ENCODE measurements around the gene FMN2.
"Not testable (repeated sequence)": the region's sequence is repeated elsewhere in the genome, so short reads cannot be mapped to it uniquely, and the experiment has no call there.

Gene FMN2

DNA sequence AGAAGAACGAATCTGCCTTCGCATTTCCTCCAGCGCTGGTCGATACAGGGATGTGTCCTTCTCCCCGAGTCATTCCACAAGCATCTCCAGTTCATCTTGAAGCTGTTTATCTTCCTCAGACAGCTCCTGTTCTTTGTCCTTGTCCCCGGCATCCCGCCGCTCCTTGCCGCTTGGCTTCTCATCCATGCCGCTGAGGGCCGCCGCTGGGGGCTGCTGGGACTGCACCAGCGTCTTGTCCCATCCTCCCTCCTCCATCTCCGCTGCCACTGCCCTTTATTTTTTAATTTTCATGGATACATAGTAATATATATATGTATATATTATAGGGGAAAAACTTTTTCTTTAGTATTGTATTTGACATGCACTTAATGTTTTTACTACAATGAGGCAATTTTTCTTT lies 53.4 kb downstream of the FMN2 start:
- FAIRE-seq, result no peak

DNA sequence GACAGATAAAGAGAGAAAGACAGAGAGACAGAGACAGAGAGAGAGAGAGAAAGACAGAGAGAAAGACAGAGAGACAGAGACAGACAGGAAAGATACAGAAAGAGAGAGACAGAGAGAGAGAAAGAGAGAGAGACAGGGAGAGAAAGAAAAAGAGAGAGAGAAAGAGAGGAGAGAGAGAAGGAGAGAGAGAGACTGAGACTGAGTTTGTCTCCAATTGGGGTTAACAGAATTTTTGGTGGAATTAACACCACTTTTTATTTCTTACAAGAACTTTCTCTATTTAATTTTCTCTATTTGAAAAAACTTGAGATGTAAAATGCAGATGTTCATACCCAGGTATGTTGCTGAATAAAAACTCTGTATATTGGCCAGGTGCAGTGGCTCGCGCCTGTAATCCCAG lies 56.6 kb downstream of the FMN2 start:
- FAIRE-seq, result no peak

DNA sequence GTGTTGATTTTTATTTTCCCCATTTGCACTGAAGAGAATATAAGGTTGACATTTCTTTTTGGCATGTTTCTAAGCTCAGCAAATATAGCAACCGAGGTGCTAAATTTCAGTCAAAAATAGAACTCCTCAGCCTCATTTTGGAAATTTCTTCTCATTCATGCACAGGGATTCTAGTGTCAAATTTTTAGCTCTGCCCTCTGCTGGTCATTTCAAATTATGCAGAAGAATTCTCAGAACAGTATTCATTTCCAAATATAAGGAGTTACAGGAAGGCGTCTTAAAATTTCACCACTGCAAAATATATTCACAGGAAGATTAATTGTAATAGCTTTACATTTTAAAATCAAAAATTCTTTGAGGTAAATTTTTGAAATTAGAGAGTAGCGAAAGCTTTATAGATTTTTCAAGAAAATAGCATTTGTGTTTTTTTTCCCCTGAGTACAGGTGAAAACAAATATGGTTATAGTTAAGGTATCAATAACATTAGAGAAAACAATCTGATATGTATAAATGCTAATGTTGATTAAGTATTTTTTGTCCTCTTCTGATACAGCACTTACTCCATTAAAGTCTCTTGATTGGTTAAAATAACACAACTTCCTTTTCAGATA lies 57.9 kb downstream of the FMN2 start:
- no peak for FAIRE-seq

DNA sequence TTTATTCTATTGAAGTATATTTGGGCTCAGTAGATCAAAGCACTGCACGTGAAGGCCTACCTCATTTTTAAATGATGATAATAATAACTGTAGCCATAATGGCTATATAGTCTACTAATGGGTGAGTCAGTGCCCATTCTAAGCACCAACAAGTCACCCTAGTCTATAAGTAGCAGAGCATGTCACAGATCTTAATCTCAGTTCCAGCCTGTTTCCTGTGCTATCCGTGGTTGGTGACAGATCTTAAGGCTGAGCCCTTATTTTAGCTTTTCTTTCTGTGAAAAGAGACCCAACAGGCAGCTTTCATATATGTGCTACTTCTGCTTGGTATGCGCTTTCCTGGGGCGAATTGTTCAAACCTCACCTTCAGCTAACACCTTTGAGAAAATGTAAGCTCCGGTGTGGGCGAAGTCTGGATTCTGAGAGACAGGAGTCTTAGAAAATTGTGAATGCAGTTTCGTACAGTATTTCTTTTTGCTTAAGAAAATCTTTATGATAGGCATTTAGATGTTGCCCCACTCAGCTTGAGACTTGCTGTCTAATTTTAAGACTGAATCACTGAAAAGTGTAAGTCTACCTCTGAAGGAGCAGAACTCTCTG lies 59.6 kb downstream of the FMN2 start:
- FAIRE-seq, result no peak

DNA sequence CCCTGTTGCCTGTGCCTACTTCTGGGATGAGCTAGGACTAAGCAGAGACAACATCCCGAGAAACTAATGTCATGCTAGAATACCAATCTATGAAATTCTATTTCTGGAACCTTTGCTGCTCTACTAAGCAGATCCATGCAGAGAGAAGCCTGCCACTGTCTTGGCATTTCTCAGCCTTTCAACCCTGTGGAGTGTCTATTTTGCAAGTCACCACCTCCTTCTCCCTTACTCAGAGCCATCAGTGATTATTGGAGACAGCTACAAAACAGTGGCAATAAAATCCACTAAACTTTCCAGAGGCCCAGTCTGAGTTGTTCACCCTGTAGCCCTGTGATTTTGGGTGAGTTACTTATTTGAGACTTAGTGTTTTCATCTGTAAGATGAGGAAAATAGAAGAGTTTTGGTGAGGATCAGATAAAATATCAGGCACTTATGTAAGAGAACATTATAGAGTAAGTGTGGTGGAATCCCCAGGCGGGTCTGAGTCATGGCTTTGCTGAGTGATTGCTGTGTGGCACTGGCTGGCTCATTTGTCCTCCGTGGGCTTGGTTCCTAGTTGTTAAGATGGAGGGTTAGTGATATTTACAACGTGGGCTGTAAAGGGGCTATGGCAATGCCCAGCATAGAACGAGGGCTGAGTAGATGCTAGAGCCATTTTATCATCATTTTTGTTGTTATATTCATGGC lies 61.1 kb downstream of the FMN2 start:
- no peak for FAIRE-seq

DNA sequence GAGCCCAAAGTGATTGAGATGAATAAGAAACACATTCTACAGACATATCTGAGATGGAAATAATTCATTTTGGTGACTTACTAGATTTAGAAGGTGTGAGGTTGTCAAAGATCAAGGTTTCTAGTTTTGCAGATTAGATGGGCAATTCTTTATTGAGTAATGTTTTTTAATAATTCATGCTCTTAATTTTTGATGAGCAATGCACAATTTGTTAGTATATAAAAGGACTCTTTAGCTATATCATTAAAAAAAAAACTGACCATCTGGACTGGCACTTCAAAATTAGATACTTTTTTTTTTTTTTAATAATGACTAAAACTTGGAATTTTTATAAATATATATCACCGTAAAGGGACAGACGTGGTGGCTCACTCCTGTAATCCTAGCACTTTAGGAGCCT lies 63.9 kb downstream of the FMN2 start:
- no peak for FAIRE-seq

DNA sequence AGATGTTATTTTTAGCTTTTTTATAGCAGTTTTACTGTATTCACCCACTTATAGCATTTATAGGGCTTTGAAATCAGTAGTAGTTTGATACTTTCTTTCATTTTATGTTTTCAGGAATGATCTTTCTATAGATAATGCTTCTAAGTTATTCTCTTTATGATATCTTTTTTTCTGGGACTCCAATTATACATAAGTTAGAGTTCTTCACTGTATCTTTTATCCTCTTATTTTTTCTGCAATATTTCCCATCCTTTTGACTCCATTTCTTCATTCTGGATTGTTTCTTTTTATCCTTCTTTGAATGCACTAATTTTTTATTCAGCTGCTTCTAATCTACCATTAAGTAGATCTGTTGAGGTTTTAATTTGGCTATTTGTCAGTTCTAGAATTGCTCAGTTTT lies 73.1 kb downstream of the FMN2 start:
- no peak for FAIRE-seq

DNA sequence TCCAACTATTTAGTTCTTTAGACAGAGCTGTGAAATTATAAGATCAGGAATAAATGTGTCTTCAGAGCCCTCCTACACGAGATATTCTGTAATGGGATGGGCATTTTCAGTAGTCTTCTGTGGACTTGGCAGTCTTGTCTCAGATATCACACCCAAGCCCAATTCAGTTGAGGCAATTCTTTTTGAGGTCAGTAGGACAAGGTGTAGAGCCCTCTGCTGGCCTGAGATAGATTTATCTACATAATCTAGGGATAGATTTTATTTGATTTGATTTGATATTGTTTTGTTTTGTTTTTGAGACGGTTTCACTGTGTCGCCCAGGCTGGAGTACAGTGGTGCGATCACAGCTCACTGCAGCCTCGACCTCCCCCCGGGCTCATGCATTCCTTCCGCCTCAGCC lies 77.5 kb downstream of the FMN2 start:
- no peak for FAIRE-seq

DNA sequence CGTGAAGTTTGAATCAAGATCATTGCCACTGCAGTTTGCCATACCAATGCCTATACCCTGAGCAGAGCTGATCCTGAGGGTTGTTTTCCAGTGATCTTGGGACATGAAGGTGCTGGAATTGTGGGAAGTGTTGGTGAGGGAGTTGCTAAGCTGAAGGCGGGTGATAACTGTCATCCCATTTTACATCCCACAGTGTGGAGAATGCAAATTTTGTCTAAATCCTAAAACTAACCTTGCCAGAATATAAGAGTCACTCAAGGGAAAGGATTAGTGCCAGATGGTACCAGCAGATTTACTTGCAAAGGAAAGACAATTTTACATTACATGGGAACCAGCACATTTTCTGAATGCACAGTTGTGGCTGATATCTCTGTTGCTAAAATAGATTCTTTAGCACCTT lies 78.6 kb downstream of the FMN2 start:
- FAIRE-seq, result no peak

DNA sequence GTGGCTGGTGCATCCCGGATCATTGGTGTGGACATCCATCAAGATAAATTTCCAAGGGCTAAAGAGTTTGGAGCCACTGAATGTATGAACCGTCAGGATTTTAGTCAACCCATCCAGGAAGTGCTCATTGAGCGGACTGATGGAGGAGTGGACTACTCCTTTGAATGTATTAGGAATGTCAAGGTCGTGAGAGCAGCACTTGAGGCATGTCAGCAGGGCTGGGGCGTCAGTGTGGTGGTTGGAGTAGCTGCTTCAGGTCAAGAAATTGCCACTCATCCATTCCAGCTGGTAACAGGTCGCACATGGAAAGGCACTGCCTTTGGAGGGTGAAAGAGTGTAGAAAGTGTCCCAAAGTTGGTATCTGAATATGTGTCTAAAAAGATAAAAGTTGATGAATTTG lies 79.1 kb downstream of the FMN2 start:
- no peak for FAIRE-seq

DNA sequence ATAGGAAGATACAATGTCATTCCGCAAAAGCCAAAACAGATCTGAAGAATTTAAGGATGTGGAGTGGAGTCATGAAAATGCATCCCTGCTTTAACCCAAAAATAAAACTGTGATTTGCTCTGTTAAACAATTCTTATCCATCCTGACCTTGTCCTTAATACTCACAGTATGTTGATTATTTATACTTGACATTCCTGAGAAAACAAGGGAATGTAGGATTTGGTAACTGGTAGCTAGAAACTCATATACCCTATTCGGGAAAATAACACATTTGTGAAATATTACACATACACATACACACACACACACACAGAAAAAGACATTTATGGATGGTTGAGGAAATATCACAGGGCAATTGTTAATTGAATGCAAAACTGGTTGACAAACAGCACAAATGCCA lies 80.2 kb downstream of the FMN2 start:
- no peak for FAIRE-seq

DNA sequence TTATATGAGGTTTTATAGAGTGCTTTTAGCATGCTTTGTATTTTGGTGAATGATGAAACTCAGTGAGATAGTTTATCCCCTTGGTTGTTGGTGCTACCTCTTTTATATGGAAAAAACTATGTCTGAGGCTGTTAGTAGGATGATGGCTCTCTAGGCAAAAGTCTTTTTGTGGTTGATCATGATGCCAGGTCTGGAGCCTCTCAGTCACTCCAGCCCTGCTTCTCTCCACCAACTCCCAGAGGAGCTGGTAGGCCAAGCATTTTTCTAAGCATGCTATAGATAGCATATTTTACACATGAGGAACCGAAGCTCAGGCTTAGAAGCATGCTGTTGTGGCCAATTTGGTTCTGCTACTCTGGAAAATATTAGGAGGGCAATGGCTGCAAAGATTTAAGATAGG lies 82.2 kb downstream of the FMN2 start:
- FAIRE-seq, result no peak

DNA sequence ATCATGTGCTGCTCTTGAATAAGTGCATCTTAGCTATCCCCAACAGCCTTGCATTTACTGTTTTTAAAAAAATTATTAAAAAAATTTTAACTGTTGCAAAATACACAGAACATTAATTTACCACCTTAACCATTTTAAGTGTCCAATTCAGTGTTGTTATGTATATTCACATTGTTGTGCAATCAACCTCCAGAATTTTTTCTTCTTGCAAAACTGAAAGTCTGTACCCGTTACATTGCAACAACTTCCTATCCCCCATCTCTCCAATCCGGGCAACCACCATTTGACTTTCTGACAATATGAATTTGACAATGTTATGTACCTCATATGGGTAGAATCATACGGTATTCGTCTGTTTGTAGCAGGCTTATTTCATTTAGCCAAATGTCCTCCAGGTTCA lies 83.1 kb downstream of the FMN2 start:
- FAIRE-seq, result no peak

DNA sequence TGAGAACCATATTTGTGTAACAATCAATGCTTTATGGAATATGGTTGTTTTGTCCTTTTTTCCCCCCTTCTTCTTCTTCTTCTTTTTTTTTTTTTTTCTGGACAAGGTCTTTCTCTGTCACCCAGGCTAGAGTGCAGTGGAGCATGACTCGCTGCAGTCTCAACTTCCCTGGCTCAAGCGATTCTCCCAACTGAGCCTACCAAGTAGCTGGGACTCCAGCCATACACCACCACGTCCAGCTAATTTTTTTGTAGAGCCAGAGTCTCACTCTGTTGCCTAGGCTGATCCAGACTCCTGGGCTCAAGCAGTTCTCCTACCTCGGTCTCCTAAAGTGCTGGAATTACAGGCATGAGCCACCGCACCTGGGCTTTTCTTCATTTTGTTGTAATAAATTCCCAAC lies 86.7 kb downstream of the FMN2 start:
- no peak for FAIRE-seq

DNA sequence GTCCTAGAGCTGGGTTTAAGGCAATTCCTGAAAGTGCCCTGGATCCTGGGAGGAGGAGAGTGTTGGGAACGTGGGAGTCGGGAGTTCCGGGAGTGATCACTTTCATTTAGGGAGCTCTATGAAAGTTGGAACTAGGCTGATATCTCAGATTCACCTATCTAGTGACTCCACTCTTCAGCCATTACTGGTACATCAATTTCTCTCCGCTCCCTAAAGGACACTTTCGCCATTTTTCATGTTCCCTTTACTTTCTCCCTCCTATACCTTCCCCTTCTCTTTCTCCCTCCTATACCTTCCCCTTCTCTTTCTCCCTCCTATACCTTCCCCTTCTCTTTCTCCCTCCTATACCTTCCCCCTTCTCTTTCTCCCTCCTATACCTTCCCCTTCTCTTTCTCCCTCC lies 93.0 kb downstream of the FMN2 start:
- not testable (repeated sequence) for FAIRE-seq

DNA sequence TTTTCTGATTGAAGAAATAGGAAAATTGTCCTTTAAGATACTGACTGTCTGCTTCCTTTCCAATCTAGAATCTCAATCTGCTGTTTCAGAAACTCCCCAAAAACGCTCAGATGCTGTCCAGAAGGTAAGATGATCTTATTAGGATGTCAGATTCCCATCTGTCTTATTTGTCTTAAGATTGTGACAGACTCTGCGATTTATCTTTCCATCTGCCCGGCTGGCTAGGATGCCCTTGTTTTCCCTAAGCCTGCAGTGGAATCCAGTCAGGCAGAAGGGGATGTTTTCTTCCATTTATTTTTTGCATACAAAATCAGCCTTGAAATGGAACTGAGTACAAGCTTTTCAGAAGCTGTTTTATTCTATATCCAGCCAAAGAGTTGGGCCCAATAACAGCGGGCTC lies 96.5 kb downstream of the FMN2 start:
- no peak for FAIRE-seq

DNA sequence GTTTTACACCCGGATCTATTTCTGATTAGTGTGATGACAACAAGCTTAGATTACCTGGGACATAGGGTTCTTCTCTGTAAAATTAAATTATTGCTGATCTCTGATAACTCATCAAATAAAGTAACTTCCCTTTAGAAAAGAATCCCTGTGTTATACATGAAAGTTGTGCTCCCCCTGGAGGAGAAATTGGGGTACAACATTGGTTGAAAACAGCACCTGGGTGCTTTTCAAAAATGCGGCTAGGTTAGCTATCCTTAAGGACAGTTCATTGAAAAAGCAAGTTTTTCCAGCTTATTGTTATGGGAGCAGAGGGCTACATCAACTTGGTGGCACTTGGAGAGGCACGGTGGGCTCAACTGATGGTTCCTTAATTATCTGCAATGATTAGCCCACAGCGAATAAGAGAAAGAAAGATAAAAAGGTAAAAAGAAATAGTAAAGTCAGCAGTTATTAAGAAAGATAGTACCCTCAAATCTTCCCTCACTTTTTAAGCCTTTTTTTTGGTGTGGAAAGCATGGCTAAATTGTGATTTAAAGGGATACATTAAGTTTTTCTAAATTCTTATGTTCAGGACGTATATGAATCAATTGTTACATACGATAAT lies 97.8 kb downstream of the FMN2 start:
- no peak for FAIRE-seq

DNA sequence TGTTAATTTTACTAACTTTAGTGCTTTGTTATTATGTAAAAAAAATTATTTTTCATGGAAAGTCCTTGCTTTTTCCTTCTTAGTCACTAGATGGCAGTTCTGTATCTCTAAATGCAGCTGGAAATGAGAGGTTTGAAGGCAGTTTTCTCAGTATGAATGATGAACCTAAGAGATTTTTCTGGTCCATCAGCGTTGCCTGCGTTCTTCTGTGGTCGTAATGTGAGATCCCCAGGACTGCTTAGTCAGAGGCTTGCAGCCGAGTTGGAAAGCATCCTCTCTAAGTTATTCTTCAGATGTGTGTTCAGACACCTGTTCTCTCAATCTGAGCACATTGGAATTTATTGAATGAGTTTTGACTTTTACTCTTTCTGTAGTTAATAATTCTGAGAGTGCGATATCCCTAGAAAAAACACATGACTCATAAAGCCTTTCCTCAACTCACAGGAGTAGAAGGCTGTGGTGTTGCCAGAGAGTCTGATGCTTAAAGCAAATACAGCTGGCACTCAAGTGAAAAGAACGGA lies 99.3 kb downstream of the FMN2 start:
- no peak for FAIRE-seq

DNA sequence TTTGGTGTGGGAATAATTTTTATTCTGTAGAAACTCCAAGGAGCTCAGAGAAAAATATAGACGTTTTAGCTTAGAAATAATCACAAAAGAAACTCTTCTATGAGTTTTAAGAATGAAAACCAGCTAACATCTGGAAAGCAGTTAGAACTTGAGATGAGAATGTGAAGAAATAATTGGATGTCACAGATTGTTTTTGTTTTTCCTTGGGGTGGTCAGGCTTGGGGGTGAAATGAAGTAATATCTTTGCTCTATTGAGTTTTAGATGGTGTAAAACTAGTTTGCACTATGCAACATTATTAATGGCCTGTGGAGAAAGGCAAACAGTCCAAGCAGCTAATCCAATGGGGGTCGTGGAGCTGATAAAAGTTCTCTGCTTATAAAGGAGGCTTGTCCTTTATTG lies 101.2 kb downstream of the FMN2 start:
- FAIRE-seq, result no peak

DNA sequence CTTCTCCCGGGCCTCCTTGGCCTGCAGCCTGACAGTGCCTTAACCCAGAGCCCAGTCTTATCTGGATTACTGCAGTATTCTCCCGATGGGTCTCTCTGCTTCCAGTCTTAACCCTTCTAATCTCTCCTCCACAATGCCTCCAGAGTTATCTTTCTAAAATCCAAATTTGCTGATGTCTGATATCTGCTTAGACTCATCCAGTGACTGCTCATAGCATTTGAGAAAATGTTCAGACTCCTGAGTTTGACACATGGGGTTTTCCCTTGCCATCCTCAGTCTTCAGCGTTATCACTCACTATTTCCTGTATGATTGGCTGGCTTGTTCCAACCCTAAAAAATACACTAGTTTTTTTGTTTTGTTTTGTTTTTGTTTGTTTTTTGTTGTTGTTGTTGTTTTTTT lies 102.0 kb downstream of the FMN2 start:
- FAIRE-seq, result no peak

DNA sequence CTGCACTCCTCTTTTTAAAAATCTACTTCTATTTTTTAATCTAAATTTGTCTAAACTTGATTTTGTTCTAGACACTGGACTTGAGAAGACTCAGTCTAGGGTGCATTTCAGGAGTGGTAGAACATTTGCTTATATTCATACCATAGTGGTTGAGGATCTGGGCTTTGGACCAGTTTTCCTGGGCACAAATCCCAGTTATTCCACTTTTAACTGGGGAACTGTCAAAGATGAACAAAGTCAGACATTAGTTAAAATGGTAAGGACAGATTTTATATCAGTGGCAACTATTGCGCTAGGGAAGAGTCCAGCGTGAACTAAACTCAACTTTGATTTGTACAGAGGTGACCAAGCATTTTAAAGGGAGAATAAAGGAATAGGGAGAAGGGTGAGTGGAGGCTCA lies 102.4 kb downstream of the FMN2 start:
- FAIRE-seq, result no peak

DNA sequence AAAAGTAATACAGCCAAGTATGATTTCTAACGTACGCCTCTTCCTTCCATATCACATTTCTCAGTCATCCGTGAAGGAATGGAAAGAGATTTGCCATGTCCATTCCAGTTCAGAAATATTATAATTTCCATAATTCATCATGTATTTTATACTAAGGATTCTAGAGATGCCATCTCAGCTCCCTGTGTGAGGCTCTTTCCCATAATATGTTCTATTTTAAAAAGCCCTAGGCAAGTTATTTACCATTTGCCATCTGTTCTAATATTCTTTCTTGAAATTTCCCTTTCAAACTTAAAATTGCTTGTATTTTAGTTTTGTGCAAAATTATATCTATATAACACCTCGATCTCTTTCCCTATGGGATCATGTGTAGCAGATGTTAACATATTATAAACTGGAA lies 106.7 kb downstream of the FMN2 start:
- no peak for FAIRE-seq

DNA sequence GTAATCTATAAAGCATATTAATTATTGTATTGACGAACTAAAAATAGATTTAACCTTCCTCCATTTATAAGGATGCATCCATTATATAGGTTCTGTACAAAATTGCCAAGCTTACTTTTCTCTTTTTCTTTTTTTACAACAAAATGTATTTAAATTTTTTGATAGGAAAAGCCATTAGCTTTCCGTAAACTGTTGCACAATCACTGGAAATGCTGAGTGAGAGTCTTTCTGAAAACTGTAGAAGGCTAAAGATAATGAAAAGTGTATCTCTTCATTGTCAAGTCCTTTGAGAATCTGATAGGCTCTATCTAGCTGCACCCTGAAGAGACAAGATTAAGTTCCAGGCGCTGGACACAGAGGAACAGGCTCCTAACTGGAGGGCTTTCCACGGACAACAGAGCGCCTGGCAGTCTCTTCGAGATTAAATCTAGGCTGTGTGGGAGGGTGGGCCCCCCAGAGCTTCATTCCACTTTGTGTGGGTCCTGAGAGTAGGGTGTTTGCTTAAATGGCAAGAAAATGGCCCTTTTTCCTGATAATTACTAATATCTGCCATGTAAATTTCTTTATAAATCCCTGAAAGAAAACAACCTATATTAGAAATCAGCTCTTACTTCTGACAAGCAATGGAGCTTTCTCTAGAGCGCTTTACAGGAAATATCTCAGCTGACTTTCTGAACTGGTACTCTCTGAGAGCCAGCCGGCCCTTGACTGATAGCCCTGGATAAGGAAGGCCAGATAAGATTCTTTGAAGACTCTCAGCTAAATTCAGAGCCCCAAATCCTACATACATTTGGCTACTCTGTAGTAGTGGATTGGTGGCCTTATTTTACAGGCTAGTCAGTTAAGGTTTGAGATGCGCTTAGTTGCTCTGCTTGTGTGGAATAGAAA lies 108.3 kb downstream of the FMN2 start:
- FAIRE-seq, result no peak
